Renal cortex interstitium (tissue), 11 donors: ENCODE results near the gene HPD. TPM values are rescaled to one million over a fixed set of nuclear protein-coding genes. Genes with fewer than 3 reads are reported as not detected.

ENCODE experiments used
- DNase-seq, 11 donors: peaks; one replicate each; pipeline ENCODE4 v3.0.0-alpha.2; 2013; ENCODE audit warnings: low read depth in 9 of 11, low spot score in 4 of 11; ENCODE audit errors: extremely low read depth in 1 of 11
- polyA plus RNA-seq, 3 donors: library from polyadenylated mRNA; unstranded; fragments of 120-200 nt; gene quantifications; one replicate each; pipeline ENCODE4 v1.2.1, GENCODE V29; 2013; ENCODE audit not compliant: insufficient read length in 3 of 3

Gene HPD
- polyA plus RNA-seq, 3 donors = 3.2 to 5.0 (median 3.5) TPM

- no peak for DNase-seq
Measured at GRCh38 chr12:121804417-121805111, 54.1 kb downstream of the HPD start.

- no peak for DNase-seq
Measured at GRCh38 chr12:121803861-121804416, 54.7 kb downstream of the HPD start, which contains the start of gene SETD1B. Gene SETD1B, plus strand, starts transcription at chr12:121804009. Its CDS starts 729 bp downstream, at chr12:121804738.

GRCh38 chr12:121802843-121803698 lies 55.6 kb downstream of the HPD start:
- peak in 10 of 11 donors; percentile 85 to 96 (median 94) for DNase-seq

- no peak for DNase-seq
Measured at GRCh38 chr12:121802485-121802842, 56.2 kb downstream of the HPD start.

GRCh38 chr12:121801595-121802484 lies 56.8 kb downstream of the HPD start:
- DNase-seq = no peak

GRCh38 chr12:121800694-121801594 lies 57.7 kb downstream of the HPD start:
- DNase-seq = no peak

- no peak for DNase-seq
Measured at GRCh38 chr12:121799842-121800693, 58.6 kb downstream of the HPD start.

- no peak for DNase-seq
Measured at GRCh38 chr12:121799156-121799841, 59.4 kb downstream of the HPD start.

GRCh38 chr12:121798787-121799155 lies 59.9 kb downstream of the HPD start:
- DNase-seq = no peak

- DNase-seq = no peak
Measured at GRCh38 chr12:121797937-121798786, 60.5 kb downstream of the HPD start.

GRCh38 chr12:121796855-121797751 lies 61.6 kb downstream of the HPD start:
- peak in 3 of 11 donors; percentile 81 to 86 (median 83) for DNase-seq

- peak in 3 of 11 donors; percentile 78 to 87 (median 83) for DNase-seq
Measured at GRCh38 chr12:121795034-121795968, 63.4 kb downstream of the HPD start.

GRCh38 chr12:121794534-121795033 lies 64.1 kb downstream of the HPD start:
- no peak for DNase-seq
